ENCODE data around the gene IGF1.
"Not testable (repeated sequence)": the region's sequence is repeated elsewhere in the genome, so short reads cannot be mapped to it uniquely, and the experiment has no call there.

IGF1 gene

DNA sequence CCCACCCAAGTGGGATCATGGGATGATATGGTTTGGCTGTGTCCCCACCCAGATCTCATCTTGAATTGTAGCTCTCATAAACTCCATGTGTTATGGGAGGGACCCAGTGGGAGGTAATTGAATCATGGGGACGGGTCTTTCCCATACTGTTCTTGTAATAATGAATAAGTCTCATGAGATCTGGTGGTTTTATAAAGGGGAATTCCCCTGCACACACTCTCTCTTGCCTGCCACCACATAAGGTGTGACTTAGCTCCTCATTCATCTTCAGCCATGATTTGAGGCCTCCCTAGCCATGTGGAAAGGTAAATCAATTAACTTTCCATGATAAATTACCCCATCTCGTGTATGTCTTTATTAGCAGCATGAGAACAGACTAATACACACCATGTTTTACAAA, 109.2 kb downstream of the IGF1 start:
- Mint-ChIP-seq H3K27ac (no peak overlapping the region), H3K4me1 (peaks cover 7% of the 10 kb centered on the region), H3K4me3 (no peak overlapping the region), H3K36me3 (no peaks in the 10 kb centered on the region), H3K9me3 (peaks cover 5% of the 10 kb centered on the region), H3K27me3 (no peaks in the 10 kb centered on the region)
- ATAC-seq: no peak

DNA sequence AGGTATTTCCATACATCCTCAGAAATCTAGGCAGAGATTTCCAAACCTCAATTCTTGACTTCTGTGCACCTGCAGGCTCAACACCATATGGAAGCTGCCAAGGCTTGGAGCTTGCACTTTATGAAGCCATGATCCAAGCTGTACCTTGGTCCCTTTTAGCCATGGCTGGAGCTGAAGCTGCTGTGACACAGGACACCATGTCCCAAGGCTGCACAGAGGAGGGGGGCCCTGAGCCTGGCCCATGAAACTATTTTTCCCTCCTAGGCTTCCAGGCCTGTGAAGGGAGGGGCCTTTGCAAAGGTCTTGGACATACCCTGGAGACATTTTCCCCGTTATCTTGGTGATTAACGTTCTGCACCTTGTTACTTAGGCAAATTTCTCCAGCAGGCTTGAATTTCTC, 110.5 kb downstream of the IGF1 start:
- no peak for ATAC-seq
- Mint-ChIP-seq H3K27ac (no peak overlapping the region), H3K27me3 (no peaks in the 10 kb centered on the region)

DNA sequence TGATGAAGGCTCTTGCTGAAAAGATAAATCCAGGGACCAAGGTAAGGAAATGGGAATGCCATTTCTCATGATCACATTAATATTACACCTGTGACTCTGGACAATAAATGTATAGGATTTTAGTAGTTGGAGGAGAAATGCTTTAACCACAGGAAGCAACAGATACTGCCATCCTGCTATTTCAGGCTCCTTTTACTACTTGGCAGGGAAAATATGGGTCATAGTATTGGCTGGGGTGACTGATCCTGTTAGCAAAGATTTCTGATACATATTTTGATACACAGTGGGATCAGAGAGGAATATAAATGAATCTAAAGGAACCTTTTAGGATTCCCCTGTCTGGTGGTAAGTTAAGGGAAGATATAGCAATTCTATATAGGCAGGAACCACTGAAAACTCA, 115.0 kb downstream of the IGF1 start:
- no peak overlapping the region for H3K4me3 Mint-ChIP-seq
- no peak overlapping the region for H3K27ac Mint-ChIP-seq
- H3K27me3 Mint-ChIP-seq: peaks cover 19% of the 10 kb centered on the region
- no peaks in the 10 kb centered on the region for H3K36me3 Mint-ChIP-seq
- no peak for ATAC-seq
- H3K4me1 Mint-ChIP-seq: no peaks in the 10 kb centered on the region
- H3K9me3 Mint-ChIP-seq: peaks cover 7% of the 10 kb centered on the region

More for the DNA sequence above, 110.5 kb downstream of the IGF1 start:
- Mint-ChIP-seq H3K9me3 (peaks cover 5% of the 10 kb centered on the region), H3K4me3 (no peak overlapping the region), H3K4me1 (peaks cover 7% of the 10 kb centered on the region), H3K36me3 (no peaks in the 10 kb centered on the region)

- no peaks in the 10 kb centered on the region for H3K36me3 Mint-ChIP-seq
- peaks cover 26% of the 10 kb centered on the region for H3K27me3 Mint-ChIP-seq
- no peak overlapping the region for H3K4me3 Mint-ChIP-seq
- no peak for ATAC-seq
- peaks cover 7% of the 10 kb centered on the region for H3K9me3 Mint-ChIP-seq
- no peaks in the 10 kb centered on the region for H3K4me1 Mint-ChIP-seq
- H3K27ac Mint-ChIP-seq: no peak overlapping the region
Observed at GRCh38 chr12:102364709-102365108, 115.7 kb downstream of the IGF1 start.

DNA sequence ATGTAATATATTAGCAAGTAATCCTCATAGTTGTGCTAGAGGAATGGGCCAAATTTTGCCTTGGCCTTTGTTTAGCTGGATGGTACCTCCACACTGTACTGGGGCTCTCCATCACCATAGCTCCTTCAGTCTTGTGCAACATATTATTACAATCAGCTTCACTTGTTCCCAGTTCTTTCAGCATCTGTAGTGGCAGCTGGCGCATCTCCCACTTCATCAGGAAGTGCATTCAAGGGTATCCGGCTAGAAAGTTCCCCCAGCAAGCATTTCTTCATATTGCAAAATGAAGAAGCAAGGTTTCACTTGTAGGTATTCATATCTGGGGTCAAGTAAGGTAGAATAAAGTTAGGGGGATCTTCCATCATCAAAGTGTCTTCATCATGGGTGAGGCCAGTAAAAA, 123.7 kb downstream of the IGF1 start:
- no peaks in the 10 kb centered on the region for H3K4me1 Mint-ChIP-seq
- H3K27ac Mint-ChIP-seq: no peak overlapping the region
- H3K36me3 Mint-ChIP-seq: no peaks in the 10 kb centered on the region
- H3K27me3 Mint-ChIP-seq: peaks cover 21% of the 10 kb centered on the region
- peaks cover 20% of the 10 kb centered on the region for H3K9me3 Mint-ChIP-seq
- no peak overlapping the region for H3K4me3 Mint-ChIP-seq
- ATAC-seq: no peak

DNA sequence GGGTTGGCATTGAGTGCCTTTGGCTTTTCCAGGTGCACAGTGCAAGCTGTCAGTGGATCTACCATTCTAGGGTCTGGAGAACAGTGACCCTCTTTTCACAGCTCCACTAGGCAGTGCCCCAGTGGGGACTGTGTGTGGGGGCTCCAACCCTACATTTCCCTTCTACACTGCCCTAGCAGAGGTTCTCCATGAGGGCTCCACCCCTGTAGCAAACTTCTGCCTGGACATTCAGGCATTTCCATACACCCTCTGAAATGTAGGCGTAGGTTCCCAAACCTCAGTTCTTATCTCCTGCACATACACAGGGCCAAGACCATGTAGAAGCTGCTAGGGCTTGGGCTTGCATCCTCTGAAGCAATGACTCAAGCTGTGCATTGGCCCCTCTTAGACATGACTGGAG, 126.1 kb downstream of the IGF1 start:
- not testable (repeated sequence) for ATAC-seq, H3K4me1 Mint-ChIP-seq, H3K27me3 Mint-ChIP-seq

GRCh38 chr12:102351322-102351721, 129.0 kb downstream of the IGF1 start:
- peaks cover 18% of the 10 kb centered on the region for H3K9me3 Mint-ChIP-seq
- no peak overlapping the region for H3K4me3 Mint-ChIP-seq
- H3K36me3 Mint-ChIP-seq: no peaks in the 10 kb centered on the region
- no peak overlapping the region for H3K27ac Mint-ChIP-seq
- H3K27me3 Mint-ChIP-seq: no peaks in the 10 kb centered on the region
- no peak for ATAC-seq
- H3K4me1 Mint-ChIP-seq: no peaks in the 10 kb centered on the region

More for the DNA sequence above, 126.1 kb downstream of the IGF1 start:
- H3K27ac Mint-ChIP-seq, H3K4me3 Mint-ChIP-seq, H3K36me3 Mint-ChIP-seq: not testable (repeated sequence)
- peaks cover 18% of the 10 kb centered on the region for H3K9me3 Mint-ChIP-seq

- H3K4me3 Mint-ChIP-seq: no peak overlapping the region
- H3K27me3 Mint-ChIP-seq: no peaks in the 10 kb centered on the region
- no peak for ATAC-seq
- peaks cover 15% of the 10 kb centered on the region for H3K9me3 Mint-ChIP-seq
- H3K36me3 Mint-ChIP-seq: no peaks in the 10 kb centered on the region
- H3K4me1 Mint-ChIP-seq: no peaks in the 10 kb centered on the region
- H3K27ac Mint-ChIP-seq: no peak overlapping the region
Observed at GRCh38 chr12:102350070-102350469, 130.3 kb downstream of the IGF1 start.

GRCh38 chr12:102349079-102349478, 131.3 kb downstream of the IGF1 start:
- no peak for ATAC-seq
- Mint-ChIP-seq H3K27ac (no peak overlapping the region), H3K4me1 (no peaks in the 10 kb centered on the region), H3K36me3 (no peaks in the 10 kb centered on the region), H3K4me3 (no peak overlapping the region), H3K9me3 (peaks cover 12% of the 10 kb centered on the region), H3K27me3 (no peaks in the 10 kb centered on the region)

GRCh38 chr12:102347811-102348210, 132.6 kb downstream of the IGF1 start:
- no peaks in the 10 kb centered on the region for H3K27me3 Mint-ChIP-seq
- peaks cover 12% of the 10 kb centered on the region for H3K9me3 Mint-ChIP-seq
- no peaks in the 10 kb centered on the region for H3K4me1 Mint-ChIP-seq
- no peak overlapping the region for H3K4me3 Mint-ChIP-seq
- no peaks in the 10 kb centered on the region for H3K36me3 Mint-ChIP-seq
- no peak overlapping the region for H3K27ac Mint-ChIP-seq
- ATAC-seq: no peak

Measured in stimulated activated memory B cell treated with anti-CD40 and anti-IgM and Interleukin-4, amounts not matched to agents 10 μg/mL and 1 μg/mL and 100 μg/mL, for 72 hours (primary cell).